Peyer's patch (tissue), 4 donors: Measurements from ENCODE around the gene NALCN. TPM values are rescaled to one million over a fixed set of nuclear protein-coding genes. Genes with fewer than 3 reads are reported as not detected.

Experiments
- DNase-seq, 3 donors: peaks; one replicate each; pipeline ENCODE4 v3.0.0-alpha.2; 2017 to 2019
- H3K27ac ChIP-seq, 4 donors: fragments of 200-600 bp; sonication (generic); one replicate each; pipeline ENCODE4 v1.5.1; 2016 to 2019
- H3K27me3 ChIP-seq, 2 donors: fragments of 200-600 bp; sonication (generic); one replicate each; pipeline ENCODE4 v1.5.1; 2019
- H3K36me3 ChIP-seq, 3 donors: fragments of 200-600 bp; sonication (generic); one replicate each; pipeline ENCODE4 v1.5.1; 2016 to 2019
- H3K4me1 ChIP-seq, 4 donors: fragments of 200-600 bp; sonication (generic); one replicate each; pipeline ENCODE4 v1.5.1; 2016 to 2019
- H3K4me3 ChIP-seq, 4 donors: fragments of 200-600 bp; sonication (generic); 1 replicate in 3 of 4; 2 replicates in 1 of 4; pipeline ENCODE4 v1.5.1; 2016 to 2019; ENCODE audit warnings: mild to moderate bottlenecking in 1 of 4
- H3K9me3 ChIP-seq, 4 donors: fragments of 200-600 bp; sonication (generic); one replicate each; pipeline ENCODE4 v1.5.1; 2016 to 2019; ENCODE audit warnings: mild to moderate bottlenecking in 1 of 4
- POLR2A ChIP-seq, 2 donors: fragments of 450-650 bp; IDR thresholded peaks; one replicate each; pipeline ENCODE4 v1.5.1; 2017; ENCODE audit warnings: antibody characterized with exemption in 2 of 2, mild to moderate bottlenecking in 2 of 2, moderate library complexity in 2 of 2
- total RNA-seq, 4 donors: library from RNA; depleted of rRNA; stranded (reverse); fragments of >200 nt; gene quantifications; one replicate each; pipeline ENCODE4 v1.1.0, GENCODE V29; 2016
- TF ChIP-seq, protein P1 (sequence below), 6 experiments: fragments of 450-650 bp in 4 of 6; fragments of 200-600 bp in 2 of 6; sonication (generic) in 1 of 6; IDR thresholded peaks; one replicate each; pipeline ENCODE4 v1.5.1; 2017 to 2019; ENCODE audit warnings: antibody characterized with exemption in 6 of 6, mild to moderate bottlenecking in 3 of 6, moderate library complexity in 1 of 6

NALCN gene
- total RNA-seq, 4 donors from 2014 or later = 0.13 to 0.18 TPM; not detected in 2

DNA sequence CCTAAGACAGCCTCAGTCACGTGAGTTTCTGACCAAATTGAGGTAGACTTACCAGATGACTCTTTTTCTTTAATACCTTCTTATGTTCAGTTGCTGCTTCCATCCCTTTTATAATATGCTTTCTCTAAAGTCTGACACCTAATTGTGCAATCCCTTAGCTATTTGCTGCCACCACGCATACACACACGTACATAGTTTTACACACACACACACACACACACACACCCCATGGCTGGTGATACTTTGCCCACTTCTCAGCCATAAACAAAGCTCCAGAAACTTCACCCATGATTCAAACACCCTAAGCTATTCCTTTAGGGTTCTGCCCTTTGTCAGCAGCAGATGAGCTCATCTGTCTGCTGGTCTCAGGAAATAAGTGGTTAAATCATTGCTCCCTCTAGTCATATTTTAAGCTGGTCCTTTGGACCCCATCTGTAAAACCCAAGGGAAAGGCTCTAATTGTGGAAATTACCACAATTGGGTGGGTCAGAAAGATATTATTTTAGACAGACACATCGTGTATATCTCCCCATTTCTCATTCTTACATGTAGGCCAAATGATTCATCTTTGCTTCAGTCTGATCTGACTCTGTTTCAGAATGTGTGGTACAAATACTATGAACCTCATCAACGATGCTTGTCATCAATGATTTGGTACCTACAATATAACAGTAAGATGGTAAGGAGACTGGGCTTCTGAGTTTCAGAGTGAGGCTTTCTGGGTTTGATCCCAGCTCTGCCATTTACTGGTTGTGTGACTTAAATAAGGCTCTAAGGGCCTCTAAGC, 69.2 kb downstream of the NALCN start:
- Histone ChIP-seq H3K36me3 (no peaks in the 10 kb centered on the region), H3K9me3 (no peaks in the 10 kb centered on the region), H3K4me1 (no peaks in the 10 kb centered on the region), H3K4me3 (no peak overlapping the region), H3K27me3 (no peaks in the 10 kb centered on the region), H3K27ac (no peak overlapping the region)
- TF ChIP-seq, protein P1, sequence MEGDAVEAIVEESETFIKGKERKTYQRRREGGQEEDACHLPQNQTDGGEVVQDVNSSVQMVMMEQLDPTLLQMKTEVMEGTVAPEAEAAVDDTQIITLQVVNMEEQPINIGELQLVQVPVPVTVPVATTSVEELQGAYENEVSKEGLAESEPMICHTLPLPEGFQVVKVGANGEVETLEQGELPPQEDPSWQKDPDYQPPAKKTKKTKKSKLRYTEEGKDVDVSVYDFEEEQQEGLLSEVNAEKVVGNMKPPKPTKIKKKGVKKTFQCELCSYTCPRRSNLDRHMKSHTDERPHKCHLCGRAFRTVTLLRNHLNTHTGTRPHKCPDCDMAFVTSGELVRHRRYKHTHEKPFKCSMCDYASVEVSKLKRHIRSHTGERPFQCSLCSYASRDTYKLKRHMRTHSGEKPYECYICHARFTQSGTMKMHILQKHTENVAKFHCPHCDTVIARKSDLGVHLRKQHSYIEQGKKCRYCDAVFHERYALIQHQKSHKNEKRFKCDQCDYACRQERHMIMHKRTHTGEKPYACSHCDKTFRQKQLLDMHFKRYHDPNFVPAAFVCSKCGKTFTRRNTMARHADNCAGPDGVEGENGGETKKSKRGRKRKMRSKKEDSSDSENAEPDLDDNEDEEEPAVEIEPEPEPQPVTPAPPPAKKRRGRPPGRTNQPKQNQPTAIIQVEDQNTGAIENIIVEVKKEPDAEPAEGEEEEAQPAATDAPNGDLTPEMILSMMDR (IDR thresholded peaks at IDR 0.05) = no peak
- no peak for TF ChIP-seq POLR2A (IDR thresholded peaks at IDR 0.05)
- no peak for DNase-seq

DNA sequence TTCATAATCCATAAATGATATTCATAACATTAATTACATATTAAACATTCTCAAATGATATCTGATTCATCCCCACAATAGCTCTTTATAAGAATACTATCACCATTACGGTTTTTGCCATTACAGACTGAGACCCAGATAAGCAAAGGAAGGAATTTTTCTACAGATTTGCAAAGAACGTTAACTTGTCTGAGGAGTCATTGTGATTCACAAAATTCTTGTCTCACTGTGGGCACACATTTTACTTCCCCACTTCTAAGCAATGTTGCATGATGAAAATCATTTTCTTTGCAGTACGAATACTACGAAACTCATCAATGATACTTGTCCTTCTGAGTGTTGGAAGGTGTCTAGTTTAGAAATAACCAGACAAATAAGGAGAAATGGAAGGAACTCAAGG, 70.1 kb downstream of the NALCN start:
- TF ChIP-seq, protein P1 (IDR thresholded peaks at IDR 0.05) = no peak
- TF ChIP-seq POLR2A (IDR thresholded peaks at IDR 0.05) = no peak
- Histone ChIP-seq H3K27me3 (no peaks in the 10 kb centered on the region), H3K27ac (no peak overlapping the region), H3K36me3 (no peaks in the 10 kb centered on the region), H3K4me3 (no peak overlapping the region), H3K4me1 (no peaks in the 10 kb centered on the region), H3K9me3 (no peaks in the 10 kb centered on the region)
- DNase-seq = no peak

DNA sequence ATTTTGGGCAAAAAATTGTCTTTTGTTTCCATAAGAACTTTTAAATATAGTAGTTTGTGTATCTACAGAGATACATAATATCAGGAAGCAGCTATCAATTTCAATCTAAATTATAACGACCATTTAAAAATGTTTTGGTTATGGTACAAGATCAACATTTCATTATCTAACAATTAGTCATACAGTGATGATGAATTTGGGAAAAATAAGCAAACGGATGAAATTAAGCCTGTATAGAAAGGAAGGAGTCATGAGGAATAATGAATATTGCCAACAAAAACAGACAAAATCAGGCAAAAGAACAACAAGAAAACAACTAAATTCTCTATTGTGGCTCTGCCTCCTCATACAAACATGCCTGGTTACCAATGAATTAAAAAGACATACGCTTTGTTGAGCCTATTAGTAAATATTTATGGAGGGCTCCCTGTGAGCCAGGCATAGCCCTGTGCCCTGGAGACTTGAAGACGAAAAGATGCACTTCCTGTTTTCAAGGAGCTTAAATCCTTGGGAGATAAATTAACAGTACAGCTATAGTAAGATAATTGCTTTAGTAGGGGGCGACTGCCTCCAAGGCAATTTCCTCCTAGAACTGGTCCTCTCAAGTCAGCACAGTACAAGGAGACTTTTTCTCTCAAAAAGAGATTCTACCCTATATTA, 73.0 kb downstream of the NALCN start:
- H3K4me1 ChIP-seq = no peaks in the 10 kb centered on the region
- H3K36me3 ChIP-seq = no peaks in the 10 kb centered on the region
- DNase-seq = no peak
- no peak overlapping the region for H3K27ac ChIP-seq
- H3K4me3 ChIP-seq = no peak overlapping the region
- no peaks in the 10 kb centered on the region for H3K9me3 ChIP-seq
- TF ChIP-seq POLR2A (IDR thresholded peaks at IDR 0.05) = no peak
- TF ChIP-seq, protein P1 (IDR thresholded peaks at IDR 0.05) = no peak
- no peaks in the 10 kb centered on the region for H3K27me3 ChIP-seq

DNA sequence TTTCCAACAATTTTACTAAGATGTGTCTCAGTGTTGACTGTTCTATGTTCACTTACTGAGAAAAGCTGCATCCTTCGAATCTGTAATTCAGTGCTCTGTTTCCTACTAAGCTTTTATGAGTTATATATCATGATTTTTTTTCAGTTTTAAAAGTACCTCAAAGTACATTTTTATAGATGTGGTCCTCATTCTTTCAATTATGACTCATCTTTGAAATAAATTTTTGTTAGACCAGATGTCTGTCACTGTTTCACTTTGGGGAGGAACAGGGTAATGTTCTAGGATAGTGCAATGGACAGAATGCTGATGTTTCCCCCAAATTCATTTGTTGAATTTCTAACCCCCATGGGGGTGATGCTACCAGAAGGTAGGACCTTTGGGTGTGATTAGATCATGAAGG, 74.8 kb downstream of the NALCN start:
- no peaks in the 10 kb centered on the region for H3K27me3 ChIP-seq
- no peaks in the 10 kb centered on the region for H3K36me3 ChIP-seq
- TF ChIP-seq, protein P1 (IDR thresholded peaks at IDR 0.05) = no peak
- TF ChIP-seq POLR2A (IDR thresholded peaks at IDR 0.05) = no peak
- DNase-seq = no peak
- H3K4me3 ChIP-seq = no peak overlapping the region
- no peak overlapping the region for H3K27ac ChIP-seq
- no peaks in the 10 kb centered on the region for H3K9me3 ChIP-seq
- no peaks in the 10 kb centered on the region for H3K4me1 ChIP-seq

DNA sequence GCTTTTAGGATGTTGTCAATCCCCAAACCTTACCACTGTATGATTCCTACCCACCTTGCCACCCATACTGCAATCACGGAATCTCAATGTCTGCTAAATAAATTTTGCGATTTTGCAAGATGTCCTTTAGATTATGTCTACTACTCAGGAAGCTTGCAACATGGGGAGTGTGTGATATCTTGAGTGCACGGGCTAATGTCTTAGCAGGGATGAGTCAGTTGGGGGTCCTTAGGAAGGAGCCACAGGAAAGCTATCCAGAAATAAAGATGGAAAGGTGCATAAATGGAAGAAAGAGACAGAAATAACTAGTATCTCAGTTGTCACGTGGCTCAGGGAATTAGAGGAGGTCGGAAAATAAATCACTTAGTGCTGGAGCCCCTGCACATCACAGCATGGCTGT, 77.1 kb downstream of the NALCN start:
- no peak for TF ChIP-seq POLR2A (IDR thresholded peaks at IDR 0.05)
- TF ChIP-seq, protein P1 (IDR thresholded peaks at IDR 0.05) = no peak

More for the DNA sequence above, 77.1 kb downstream of the NALCN start:
- H3K4me3 ChIP-seq = no peak overlapping the region
- DNase-seq = no peak
- no peaks in the 10 kb centered on the region for H3K9me3 ChIP-seq
- no peak overlapping the region for H3K27ac ChIP-seq
- H3K36me3 ChIP-seq = no peaks in the 10 kb centered on the region
- no peaks in the 10 kb centered on the region for H3K27me3 ChIP-seq
- H3K4me1 ChIP-seq = no peaks in the 10 kb centered on the region
